ENCODE data around the gene TREML2. TPM values are rescaled to one million over a fixed set of nuclear protein-coding genes. Genes with fewer than 3 reads are reported as not detected.

The TREML2 gene
- total RNA-seq, 8 experiments from 2014 or later, result 0.09 to 0.47 (median 0.20) TPM; not detected in 5

DNA sequence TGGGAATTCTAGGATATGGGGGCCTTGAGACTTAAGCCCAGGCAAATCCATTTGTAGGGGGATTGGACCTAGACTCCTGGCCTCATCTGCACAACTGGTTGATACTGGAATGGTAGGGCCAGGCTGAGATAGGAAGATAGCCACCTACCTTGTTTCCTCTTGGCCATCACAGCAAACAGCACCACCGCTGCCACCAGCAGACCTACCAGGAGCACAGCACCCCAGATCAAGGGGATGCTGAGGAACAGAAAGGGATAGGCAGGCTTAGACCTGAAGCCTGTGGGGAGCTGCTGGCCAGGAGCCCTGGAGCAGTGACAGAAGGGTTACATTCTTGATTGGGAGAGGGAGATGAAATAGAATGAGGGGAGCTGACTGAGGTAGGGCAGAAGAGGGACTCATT, 50.3 kb downstream of the TREML2 start:
- in situ Hi-C loops (cut with MboI; ENCODE audit: low pct_unique_long_range_greater_than_20kb in 2 of 9, low sequenced_read_pairs in 9 of 9, unreplicated experiment in 9 of 9), result no loop called here
- WGBS, 10 experiments, result 71 to 100% (median 80%) methylated on average over 1 of the region's 1 CpG; no CpG with 5 or more reads in 6 of the 10 experiments
- no peak overlapping the region for H3K27ac ChIP-seq
- no peaks in the 10 kb centered on the region for H3K4me1 ChIP-seq (replicated peaks in 1 of 2)
- H3K4me3 ChIP-seq, result no peak overlapping the region
- no peak for ATAC-seq (replicated peaks in 6 of 8)

GRCh38 chr6:41147917-41148316, 53.0 kb downstream of the TREML2 start:
- H3K4me3 ChIP-seq, result no peak overlapping the region
- no peak for ATAC-seq (replicated peaks in 6 of 8)
- 25 to 100% (median 89%) methylated on average over 1 of the region's 1 CpG; no CpG with 5 or more reads in 4 of the 10 experiments for whole genome bisulfite sequencing, 10 experiments
- in situ Hi-C loops (cut with MboI; ENCODE audit: low pct_unique_long_range_greater_than_20kb in 2 of 9, low sequenced_read_pairs in 9 of 9, unreplicated experiment in 9 of 9), result no loop called here
- H3K27ac ChIP-seq, result no peak overlapping the region
- no peaks in the 10 kb centered on the region for H3K4me1 ChIP-seq (replicated peaks in 1 of 2)

Other genes starting within 250 kb of the TREML2 start
- gene UNC5CL, start 161.9 kb downstream of the TREML2 start, total RNA-seq, result 1 to 10 TPM in 2 of 8 experiments, under 1 TPM in 6; 0.25 to 1.2 (median 0.57) TPM
- gene TSPO2, start 158.7 kb downstream of the TREML2 start, total RNA-seq, result under 1 TPM in 1 of 8 experiments, not detected in 7; 0.23 TPM
- under 1 TPM in 5 of 8 experiments, not detected in 3; 0.22 to 0.90 (median 0.45) TPM for gene APOBEC2, start 147.9 kb downstream of the TREML2 start, total RNA-seq
- 10 to 100 TPM; 23.7 to 41.2 (median 33.8) TPM for gene OARD1, start 128.8 kb downstream of the TREML2 start, total RNA-seq
- 10 to 100 TPM; 14.4 to 40.9 (median 20.4) TPM for gene NFYA, start 128.2 kb downstream of the TREML2 start, total RNA-seq
- under 1 TPM in 1 of 8 experiments, not detected in 7; 0.36 TPM for gene TREML1, start 46.8 kb downstream of the TREML2 start, total RNA-seq
- under 1 TPM in 3 of 8 experiments, not detected in 5; 0.41 to 0.73 (median 0.67) TPM for gene TREM2, start 38.0 kb downstream of the TREML2 start, total RNA-seq
- gene TREML4, start 27.2 kb upstream of the TREML2 start, total RNA-seq, result under 1 TPM in 5 of 8 experiments, not detected in 3; 0.09 to 0.38 (median 0.13) TPM
- 1 to 10 TPM in 2 of 8 experiments, under 1 TPM in 4, not detected in 2; 0.17 to 2.1 (median 0.82) TPM for gene TREM1, start 85.5 kb upstream of the TREML2 start, total RNA-seq
- not detected for gene NCR2, start 134.5 kb upstream of the TREML2 start, total RNA-seq

Measured in motor neuron (in vitro differentiated cells).